Activated CD8-positive, alpha-beta memory T cell treated with anti-CD3 and anti-CD28 coated beads, Interleukin-2, amount 10 ng/mL, durations not matched to agents 7 days and 5 days (primary cell): Measurements from ENCODE around the gene RASGRP2. TPM values are rescaled to one million over a fixed set of nuclear protein-coding genes. Genes with fewer than 3 reads are reported as not detected.

Experiments
- ATAC-seq: fragments of 150-1000 bp; cut with Tn5 transposase; one replicate; pipeline ENCODE4 v1.10.0; 2021; ENCODE audit warnings: moderate library complexity
- CTCF ChIA-PET: fragments of 350-600 bp; sonication (Branson Sonifier 250); formaldehyde crosslinking; loops from one replicate; lab custom pipeline; 2021; ENCODE audit warnings: antibody characterized with exemption; lab: Charles Lee
- DNase-seq: peaks from one replicate; pipeline ENCODE4 v3.0.0-alpha.2; 2020
- H3K27ac Mint-ChIP-seq: one replicate; pipeline ENCODE4 v1.8.0; 2021; ENCODE audit warnings: mild to moderate bottlenecking, mixed read lengths
- H3K27me3 Mint-ChIP-seq: one replicate; pipeline ENCODE4 v1.8.0; 2021; ENCODE audit warnings: mixed read lengths
- H3K36me3 Mint-ChIP-seq: one replicate; pipeline ENCODE4 v1.8.0; 2021; ENCODE audit warnings: mild to moderate bottlenecking, mixed read lengths
- H3K4me1 Mint-ChIP-seq: one replicate; pipeline ENCODE4 v1.8.0; 2021; ENCODE audit warnings: mixed read lengths
- H3K4me3 Mint-ChIP-seq: one replicate; pipeline ENCODE4 v1.8.0; 2021; ENCODE audit warnings: mild to moderate bottlenecking, moderate library complexity, mixed read lengths
- H3K9me3 Mint-ChIP-seq: one replicate; pipeline ENCODE4 v1.8.0; 2022; ENCODE audit warnings: low read depth, mixed read lengths
- total RNA-seq, 2 experiments: library from RNA; stranded (reverse); gene quantifications; one replicate each; pipeline ENCODE4 v1.2.3, GENCODE V29; 2021

RASGRP2 gene
- total RNA-seq, 2 experiments from 2014 or later, result 77.3 to 123 TPM

- ATAC-seq (no peak), DNase-seq (no peak)
- Mint-ChIP-seq H3K9me3 (no peaks in the 10 kb centered on the region), H3K36me3 (peaks cover 5% of the 10 kb centered on the region), H3K4me3 (no peak overlapping the region), H3K4me1 (peaks cover 5% of the 10 kb centered on the region), H3K27me3 (no peaks in the 10 kb centered on the region), H3K27ac (peak overlapping the region; percentile 6)
- CTCF ChIA-PET, result interaction anchor here (1.4 to 2.5 kb wide), 3 partner anchors 9 to 12 kb away, joined by 3 to 12 read pairs (median 8); partner anchors contain the start of gene RASGRP2
Measured at GRCh38 chr11:64752175-64752970, 8.4 kb upstream of the RASGRP2 start.

GRCh38 chr11:64751580-64751979 is 7.6 kb upstream of the RASGRP2 start:
- Mint-ChIP-seq H3K36me3 (peaks cover 5% of the 10 kb centered on the region), H3K4me1 (peaks cover 6% of the 10 kb centered on the region), H3K9me3 (no peaks in the 10 kb centered on the region), H3K27me3 (no peaks in the 10 kb centered on the region), H3K27ac (no peak overlapping the region), H3K4me3 (no peak overlapping the region)
- ATAC-seq, result no peak
- CTCF ChIA-PET, result interaction anchor here (1.4 to 2.5 kb wide), 3 partner anchors 8 to 12 kb away, joined by 3 to 12 read pairs (median 8); partner anchors contain the start of gene RASGRP2
- DNase-seq, result no peak

- Mint-ChIP-seq H3K4me1 (peaks cover 11% of the 10 kb centered on the region), H3K27ac (no peak overlapping the region), H3K4me3 (no peak overlapping the region), H3K36me3 (peaks cover 5% of the 10 kb centered on the region), H3K9me3 (no peaks in the 10 kb centered on the region), H3K27me3 (no peaks in the 10 kb centered on the region)
- ATAC-seq (no peak), DNase-seq (no peak)
- CTCF ChIA-PET, result interaction anchor here (1.2 to 2.5 kb wide), 4 partner anchors 8 to 13 kb away, joined by 3 to 12 read pairs (median 6); partner anchors contain the start of genes PYGM and RASGRP2
Measured at GRCh38 chr11:64751136-64751535, 7.2 kb upstream of the RASGRP2 start.

GRCh38 chr11:64750361-64751054 is 6.6 kb upstream of the RASGRP2 start:
- no peak for DNase-seq
- Mint-ChIP-seq H3K4me3 (no peak overlapping the region), H3K36me3 (peaks cover 5% of the 10 kb centered on the region), H3K9me3 (no peaks in the 10 kb centered on the region), H3K4me1 (peaks cover 12% of the 10 kb centered on the region), H3K27ac (no peak overlapping the region), H3K27me3 (no peaks in the 10 kb centered on the region)
- CTCF ChIA-PET, result interaction anchor here (0.8 to 1.2 kb wide), 2 partner anchors 9 to 14 kb away, joined by 3 to 6 read pairs; partner anchors contain the start of gene PYGM
- no peak for ATAC-seq

GRCh38 chr11:64747961-64748665 is 4.2 kb upstream of the RASGRP2 start:
- H3K27ac Mint-ChIP-seq, result peak overlapping the region; percentile 59
- peaks cover 5% of the 10 kb centered on the region for H3K36me3 Mint-ChIP-seq
- peaks cover 24% of the 10 kb centered on the region for H3K4me1 Mint-ChIP-seq
- no peaks in the 10 kb centered on the region for H3K27me3 Mint-ChIP-seq
- ATAC-seq, result no peak
- DNase-seq, result no peak
- H3K9me3 Mint-ChIP-seq, result no peaks in the 10 kb centered on the region
- H3K4me3 Mint-ChIP-seq, result no peak overlapping the region
- CTCF ChIA-PET, result interaction anchor here (0.7 to 12.7 kb wide), 2 partner anchors 18 to 30 kb away, joined by 3 to 294 read pairs; partner anchors contain the start of genes PYGM and SF1

- H3K4me3 Mint-ChIP-seq, result no peak overlapping the region
- no peak for ATAC-seq
Measured at GRCh38 chr11:64746486-64746885, 2.5 kb upstream of the RASGRP2 start.

GRCh38 chr11:64745521-64746328 is 1.8 kb upstream of the RASGRP2 start:
- H3K4me3 Mint-ChIP-seq, result peak overlapping the region; percentile 80
- peaks cover 30% of the 10 kb centered on the region for H3K4me1 Mint-ChIP-seq
- no peaks in the 10 kb centered on the region for H3K9me3 Mint-ChIP-seq
- peaks cover 5% of the 10 kb centered on the region for H3K36me3 Mint-ChIP-seq
- CTCF ChIA-PET, result interaction anchor here (1.3 to 12.7 kb wide), 6 partner anchors 11 to 414 kb away, joined by 4 to 294 read pairs (median 22); partner anchors contain the start of genes ARL2, PYGM and SF1
- peak; percentile 50 for ATAC-seq
- H3K27me3 Mint-ChIP-seq, result no peaks in the 10 kb centered on the region
- DNase-seq, result peak; percentile 94
- peak overlapping the region; percentile 95 for H3K27ac Mint-ChIP-seq

More at GRCh38 chr11:64746486-64746885, 2.5 kb upstream of the RASGRP2 start:
- peaks cover 31% of the 10 kb centered on the region for H3K4me1 Mint-ChIP-seq
- H3K36me3 Mint-ChIP-seq, result peaks cover 2% of the 10 kb centered on the region
- CTCF ChIA-PET, result interaction anchor here (1.9 to 12.7 kb wide), 3 partner anchors 10 to 30 kb away, joined by 4 to 294 read pairs (median 66); partner anchors contain the start of genes PYGM and SF1
- peak overlapping the region; percentile 62 for H3K27ac Mint-ChIP-seq
- no peak for DNase-seq
- no peaks in the 10 kb centered on the region for H3K9me3 Mint-ChIP-seq
- no peaks in the 10 kb centered on the region for H3K27me3 Mint-ChIP-seq

GRCh38 chr11:64745189-64745520 is 1.2 kb upstream of the RASGRP2 start:
- H3K4me1 Mint-ChIP-seq, result peaks cover 28% of the 10 kb centered on the region
- H3K9me3 Mint-ChIP-seq, result no peaks in the 10 kb centered on the region

GRCh38 chr11:64744544-64745188 is 724 bp upstream of the RASGRP2 start:
- Mint-ChIP-seq H3K27ac (peak overlapping the region; percentile 95), H3K4me3 (peak overlapping the region; percentile 83), H3K27me3 (no peaks in the 10 kb centered on the region), H3K4me1 (peaks cover 28% of the 10 kb centered on the region), H3K9me3 (no peaks in the 10 kb centered on the region), H3K36me3 (peaks cover 5% of the 10 kb centered on the region)
- CTCF ChIA-PET, result interaction anchor here (0.7 to 12.7 kb wide), 16 partner anchors 8 to 413 kb away, joined by 3 to 294 read pairs (median 5); partner anchors contain the start of genes ARL2, PYGM and SF1
- DNase-seq, result no peak
- no peak for ATAC-seq

More at GRCh38 chr11:64745189-64745520, 1.2 kb upstream of the RASGRP2 start:
- peaks cover 5% of the 10 kb centered on the region for H3K36me3 Mint-ChIP-seq
- DNase-seq, result peak; percentile 93
- peak overlapping the region; percentile 95 for H3K27ac Mint-ChIP-seq
- no peaks in the 10 kb centered on the region for H3K27me3 Mint-ChIP-seq
- CTCF ChIA-PET, result interaction anchor here (0.7 to 12.7 kb wide), 8 partner anchors 21 to 414 kb away, joined by 3 to 294 read pairs (median 4); partner anchors contain the start of genes ARL2, PYGM and SF1
- H3K4me3 Mint-ChIP-seq, result peak overlapping the region; percentile 80
- ATAC-seq, result peak; percentile 18

- DNase-seq, result peak; percentile 80
- peaks cover 10% of the 10 kb centered on the region for H3K36me3 Mint-ChIP-seq
- H3K27me3 Mint-ChIP-seq, result no peaks in the 10 kb centered on the region
- CTCF ChIA-PET, result interaction anchor here (0.5 to 12.7 kb wide), 25 partner anchors 9 to 1027 kb away, joined by 3 to 294 read pairs (median 5); partner anchors contain the start of genes CDC42BPG, MAP4K2, MEN1 and PYGM
- ATAC-seq, result peak; percentile 25
- no peaks in the 10 kb centered on the region for H3K9me3 Mint-ChIP-seq
- peaks cover 26% of the 10 kb centered on the region for H3K4me1 Mint-ChIP-seq
- peak overlapping the region; percentile 83 for H3K4me3 Mint-ChIP-seq
- no peak overlapping the region for H3K27ac Mint-ChIP-seq
Measured at GRCh38 chr11:64742889-64743590, 902 bp downstream of the RASGRP2 start.
